Lower leg skin (tissue), 3 donors: ENCODE data around the gene KLK6.

Experiments
- POLR2A ChIP-seq, 2 donors: fragments of 450-650 bp; IDR thresholded peaks; one replicate each; pipeline ENCODE4 v1.6.1; 2016 to 2017; ENCODE audit warnings: antibody characterized with exemption in 2 of 2, mild to moderate bottlenecking in 1 of 2, moderate library complexity in 1 of 2
- TF ChIP-seq, protein P1 (sequence below), 3 donors: fragments of 450-650 bp; IDR thresholded peaks; one replicate each; pipeline ENCODE4 v1.5.1; 2016; ENCODE audit warnings: antibody characterized with exemption in 3 of 3, mild to moderate bottlenecking in 3 of 3, moderate library complexity in 2 of 3

DNA sequence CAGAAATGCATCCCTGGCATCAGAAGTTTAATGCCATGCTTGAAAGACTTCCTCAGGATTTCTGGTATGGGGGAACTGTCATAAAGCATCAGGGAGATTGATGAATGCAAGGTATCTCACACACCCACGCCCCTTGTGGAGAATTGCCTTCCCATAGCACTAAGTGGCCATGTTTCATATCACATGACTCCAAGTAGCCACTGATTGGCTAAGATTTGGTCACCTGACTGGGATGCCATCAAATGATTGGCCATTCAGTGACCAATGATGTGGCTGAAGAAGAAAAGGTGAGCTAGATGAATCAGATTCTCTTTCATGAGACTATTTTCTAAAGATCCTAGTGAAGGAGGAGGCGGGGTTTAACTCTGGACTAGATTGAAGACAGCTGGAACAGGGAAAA lies 24.7 kb upstream of the KLK6 start:
- no peak for TF ChIP-seq POLR2A (IDR thresholded peaks at IDR 0.05)
- TF ChIP-seq, protein P1, sequence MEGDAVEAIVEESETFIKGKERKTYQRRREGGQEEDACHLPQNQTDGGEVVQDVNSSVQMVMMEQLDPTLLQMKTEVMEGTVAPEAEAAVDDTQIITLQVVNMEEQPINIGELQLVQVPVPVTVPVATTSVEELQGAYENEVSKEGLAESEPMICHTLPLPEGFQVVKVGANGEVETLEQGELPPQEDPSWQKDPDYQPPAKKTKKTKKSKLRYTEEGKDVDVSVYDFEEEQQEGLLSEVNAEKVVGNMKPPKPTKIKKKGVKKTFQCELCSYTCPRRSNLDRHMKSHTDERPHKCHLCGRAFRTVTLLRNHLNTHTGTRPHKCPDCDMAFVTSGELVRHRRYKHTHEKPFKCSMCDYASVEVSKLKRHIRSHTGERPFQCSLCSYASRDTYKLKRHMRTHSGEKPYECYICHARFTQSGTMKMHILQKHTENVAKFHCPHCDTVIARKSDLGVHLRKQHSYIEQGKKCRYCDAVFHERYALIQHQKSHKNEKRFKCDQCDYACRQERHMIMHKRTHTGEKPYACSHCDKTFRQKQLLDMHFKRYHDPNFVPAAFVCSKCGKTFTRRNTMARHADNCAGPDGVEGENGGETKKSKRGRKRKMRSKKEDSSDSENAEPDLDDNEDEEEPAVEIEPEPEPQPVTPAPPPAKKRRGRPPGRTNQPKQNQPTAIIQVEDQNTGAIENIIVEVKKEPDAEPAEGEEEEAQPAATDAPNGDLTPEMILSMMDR (IDR thresholded peaks at IDR 0.05) = no peak
